NCI-H2029 treated with DMSO at 0.1 percent for 48 hours (cell line): Measurements from ENCODE around the gene HMCN2.

Source experiments
- DNase-seq: peaks from one replicate; lab custom pipeline; 2025; lab: John Stamatoyannopoulos, UW

HMCN2 gene

DNA sequence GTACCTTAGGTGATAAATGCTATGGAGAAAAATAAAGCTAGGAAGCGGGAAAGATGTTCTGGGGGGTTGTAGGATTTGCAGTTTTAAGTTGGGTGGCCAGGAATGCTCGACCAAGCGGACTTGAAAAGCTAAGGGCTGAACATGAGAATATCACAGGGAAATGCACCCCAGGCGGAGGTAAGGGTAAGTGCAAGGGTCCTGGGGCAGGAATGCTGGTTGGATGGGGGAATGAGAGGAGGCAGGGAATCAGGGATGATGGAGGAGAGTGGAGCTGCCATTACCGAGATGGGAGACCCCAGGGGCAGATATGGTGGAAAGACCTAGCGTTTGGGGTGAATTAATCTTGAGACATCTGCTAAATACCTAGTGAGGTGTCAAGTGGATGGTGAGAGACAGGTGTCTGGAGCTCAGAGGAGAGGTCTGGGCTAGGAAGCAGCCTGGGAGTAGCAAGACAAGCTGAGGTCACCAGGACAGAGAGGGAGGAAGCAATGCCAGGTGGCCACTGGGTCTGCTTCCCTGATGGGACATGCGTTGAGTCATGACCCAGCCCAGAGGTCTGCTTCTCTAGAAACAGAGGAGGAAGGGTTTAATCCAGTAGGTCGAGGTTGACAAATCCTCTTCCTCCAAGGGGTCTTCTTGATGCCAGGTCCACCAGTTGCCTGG is 101.5 kb downstream of the HMCN2 start:
- DNase-seq: no peak

DNA sequence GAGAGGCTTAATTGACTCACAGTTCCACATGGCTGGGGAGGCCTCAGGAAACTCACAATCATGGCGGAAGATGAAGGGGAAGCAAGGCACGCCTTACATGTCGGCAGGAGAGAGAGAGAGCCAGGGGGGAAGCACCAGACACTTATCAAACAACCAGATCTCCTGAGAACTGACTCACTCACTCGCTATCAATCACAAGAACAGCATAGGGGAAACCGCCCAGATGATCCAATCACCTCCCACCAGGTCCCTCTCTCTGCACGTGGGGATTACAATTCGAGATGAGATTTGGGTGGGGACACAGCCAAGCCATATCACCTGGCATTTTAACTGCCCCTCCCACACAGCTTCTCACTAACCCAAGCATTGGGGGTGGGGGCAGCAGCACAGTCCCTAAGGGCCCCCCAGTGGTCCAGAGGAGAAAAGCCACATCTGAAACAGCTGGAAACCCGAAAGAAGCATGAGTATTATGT is 103.1 kb downstream of the HMCN2 start:
- DNase-seq: no peak

DNA sequence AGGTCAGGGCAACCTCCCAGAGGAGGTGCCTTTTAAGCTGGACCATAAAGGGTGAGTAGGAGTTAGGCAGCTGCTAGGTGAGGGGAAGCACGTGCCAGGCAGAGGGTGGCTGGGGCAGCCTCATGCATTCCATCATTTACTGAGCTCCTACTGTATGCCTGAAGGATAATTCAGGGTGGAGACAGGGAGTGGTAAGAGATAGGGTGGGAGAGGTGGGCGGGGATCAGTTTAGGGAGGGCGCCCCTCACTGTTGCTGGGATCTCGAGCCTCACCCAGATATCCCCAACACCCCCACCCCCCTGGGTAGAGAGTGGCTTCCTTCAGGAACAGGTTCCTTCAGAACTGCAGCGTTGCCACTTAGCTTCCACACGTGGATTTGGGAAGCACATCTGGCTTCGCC is 104.7 kb downstream of the HMCN2 start:
- DNase-seq: no peak

DNA sequence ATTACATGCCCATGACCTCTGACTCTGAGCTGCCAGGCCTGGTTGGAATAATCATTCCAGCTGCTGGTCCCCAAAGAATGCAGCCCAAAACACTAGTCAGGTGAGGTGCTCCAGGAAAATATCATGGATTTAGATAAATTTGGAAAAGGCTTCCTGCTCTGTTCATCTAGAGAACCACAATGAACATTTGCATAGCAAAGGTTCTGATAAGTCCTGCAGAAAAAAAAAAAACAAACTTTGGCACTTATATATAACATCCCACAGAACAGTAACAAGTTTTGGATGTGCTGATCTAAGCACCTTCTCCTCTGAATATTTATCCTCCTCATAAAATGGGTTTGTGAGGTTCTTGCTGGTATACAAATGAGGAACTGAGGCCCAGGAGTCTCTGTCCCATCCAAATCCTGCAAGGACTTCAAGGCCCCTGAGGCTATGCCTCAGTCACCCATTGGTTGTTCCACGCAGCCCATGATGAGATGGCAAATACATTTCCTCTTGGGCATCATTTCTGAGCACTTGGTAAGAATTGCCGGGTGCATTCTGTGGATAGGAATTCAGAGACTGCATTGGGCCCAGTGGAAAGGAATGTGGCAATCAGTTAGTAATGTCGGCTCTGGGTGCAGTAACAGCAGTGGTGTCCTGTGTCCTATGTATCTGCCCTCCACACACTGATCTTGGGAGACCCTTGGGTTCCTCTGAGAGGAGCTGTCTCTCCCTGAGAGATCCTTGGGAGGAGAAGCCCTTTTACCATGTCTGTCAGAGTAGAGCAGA is 105.8 kb downstream of the HMCN2 start:
- DNase-seq: no peak

DNA sequence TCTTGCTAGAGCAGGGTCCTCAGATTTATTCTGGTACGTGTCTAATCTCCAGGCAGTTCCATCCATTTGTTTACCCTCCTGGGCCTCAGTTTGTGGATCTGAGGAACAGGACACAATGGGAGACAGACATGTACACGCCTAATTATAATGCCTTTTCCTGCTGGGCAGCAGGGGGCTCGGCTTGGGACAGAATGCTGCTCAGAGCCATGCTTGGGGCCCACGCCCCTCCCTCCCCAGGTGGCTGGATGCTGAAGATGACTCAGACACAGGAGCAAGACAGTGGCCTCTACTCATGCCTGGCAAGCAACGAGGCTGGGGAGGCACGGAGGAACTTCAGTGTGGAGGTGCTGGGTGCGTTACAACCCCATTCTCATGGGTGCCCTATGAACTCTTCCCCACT is 106.5 kb downstream of the HMCN2 start:
- DNase-seq: no peak

DNA sequence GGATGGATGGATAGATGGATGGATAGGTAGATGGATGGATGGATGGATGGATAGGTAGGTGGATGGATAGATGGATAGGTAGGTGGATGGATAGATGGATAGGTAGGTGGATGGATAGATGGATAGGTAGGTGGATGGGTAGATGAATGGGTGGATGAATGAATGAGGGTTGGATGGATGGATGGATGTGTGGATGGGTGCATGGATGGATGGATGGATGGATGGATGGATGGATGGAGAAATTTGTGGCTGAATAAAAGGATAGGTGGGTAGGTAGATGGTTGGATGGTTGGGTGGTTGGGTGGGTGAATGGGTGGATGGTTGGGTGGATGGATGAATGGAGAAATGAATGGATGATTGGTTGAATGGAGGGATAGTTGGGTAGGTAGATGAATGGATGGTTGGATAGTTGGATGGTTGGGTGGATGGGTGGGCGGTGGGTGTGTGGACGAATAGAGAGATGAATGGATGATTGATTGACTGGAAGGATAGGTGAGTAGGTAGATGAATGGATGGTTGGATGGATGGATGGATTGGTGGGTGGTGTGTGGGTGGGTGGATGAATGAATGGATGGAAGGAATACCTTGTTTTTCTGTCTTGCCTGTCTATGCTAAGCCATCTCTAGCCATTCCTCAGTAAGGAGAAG is 108.2 kb downstream of the HMCN2 start:
- DNase-seq: no peak

DNA sequence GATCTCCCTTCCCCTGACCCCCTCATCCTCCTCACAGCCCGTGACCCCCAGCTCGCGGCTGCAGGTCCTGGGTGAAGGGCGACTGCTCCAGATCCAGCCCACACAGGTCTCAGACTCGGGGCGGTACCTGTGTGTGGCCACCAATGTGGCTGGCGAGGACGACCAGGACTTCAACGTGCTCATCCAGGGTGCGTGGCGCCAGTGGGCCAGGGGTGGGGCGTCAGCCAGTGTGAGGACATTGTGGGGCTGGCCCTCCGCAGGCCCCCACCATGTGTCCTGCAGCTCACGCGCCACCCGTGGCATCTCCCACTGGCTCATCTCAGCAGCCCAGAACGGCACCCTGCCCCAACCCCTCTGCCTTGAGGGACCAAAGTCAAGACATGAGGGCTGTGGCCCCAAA is 112.1 kb downstream of the HMCN2 start:
- no peak for DNase-seq

DNA sequence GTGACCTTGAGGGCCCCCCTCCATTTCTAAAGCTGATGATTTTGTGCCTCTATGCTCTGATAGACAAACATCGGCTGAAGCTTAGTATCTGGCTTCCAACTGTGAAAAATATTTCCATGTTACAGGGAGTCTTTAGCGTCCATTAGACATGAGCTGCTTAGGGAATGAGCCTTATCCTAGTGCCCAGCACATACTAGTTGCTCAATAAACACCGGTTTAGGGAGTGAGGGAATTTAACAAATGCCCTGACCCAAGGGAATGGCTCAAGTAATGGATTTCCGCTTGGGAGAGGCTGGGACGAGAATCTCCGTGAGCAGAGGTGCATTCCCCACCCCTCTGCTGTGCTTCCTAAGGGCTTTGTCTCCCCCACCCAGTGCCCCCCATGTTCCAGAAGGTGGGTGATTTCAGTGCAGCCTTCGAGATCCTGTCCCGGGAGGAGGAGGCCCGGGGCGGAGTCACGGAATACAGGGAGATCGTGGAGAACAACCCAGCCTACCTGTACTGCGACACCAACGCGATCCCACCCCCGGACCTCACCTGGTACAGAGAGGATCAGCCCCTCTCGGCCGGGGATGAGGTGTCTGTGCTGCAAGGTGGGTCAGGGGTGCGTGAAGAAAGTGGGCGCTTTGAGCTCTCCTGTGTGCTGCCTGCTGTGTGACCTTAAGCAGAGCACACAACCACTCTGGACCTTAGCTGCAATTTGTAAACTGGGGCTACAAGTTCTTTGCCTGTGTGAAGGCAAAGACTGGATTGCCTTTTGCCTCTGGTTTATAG is 113.5 kb downstream of the HMCN2 start:
- DNase-seq: no peak

DNA sequence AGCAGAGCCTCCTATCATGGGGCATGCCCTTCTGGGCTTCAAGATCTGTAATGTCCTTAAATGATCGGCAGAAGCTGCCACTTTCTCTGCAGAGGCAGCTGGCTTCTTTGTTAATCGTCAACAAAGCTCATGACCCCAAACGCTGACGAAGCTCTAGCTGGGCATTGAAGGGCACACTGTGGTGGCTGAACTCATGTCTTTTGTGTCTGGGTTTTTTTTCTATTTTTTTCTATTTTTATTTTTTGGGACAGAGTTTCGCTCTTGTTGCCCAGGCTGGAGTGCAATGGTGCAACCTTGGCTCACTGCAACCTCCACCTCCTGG is 114.0 kb downstream of the HMCN2 start:
- no peak for DNase-seq

DNA sequence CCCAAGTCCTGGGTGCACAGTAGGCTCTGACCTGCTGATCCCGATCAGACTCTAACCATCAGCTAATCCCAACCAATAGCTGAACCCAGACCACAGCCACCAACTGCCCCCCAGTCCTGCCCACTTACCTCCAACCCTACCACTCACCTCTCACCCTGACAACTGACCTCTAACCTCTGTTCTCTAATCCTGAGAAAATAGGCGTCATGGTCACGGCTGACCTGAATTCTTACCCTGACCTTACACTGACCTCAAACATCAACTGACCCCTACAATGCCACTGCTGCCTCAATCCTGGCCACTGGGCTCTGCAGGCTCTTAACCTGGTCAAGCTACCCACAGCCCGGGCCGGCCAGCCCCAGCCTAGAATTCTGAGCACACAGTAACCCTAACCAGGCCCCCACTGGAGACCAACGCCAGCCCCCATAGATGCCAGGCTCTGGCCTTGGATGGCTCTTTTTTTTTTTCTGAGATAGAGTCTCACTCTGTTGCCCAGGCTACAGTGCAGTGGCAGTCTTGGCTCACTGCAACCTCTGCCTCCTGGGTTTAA is 115.4 kb downstream of the HMCN2 start:
- no peak for DNase-seq

DNA sequence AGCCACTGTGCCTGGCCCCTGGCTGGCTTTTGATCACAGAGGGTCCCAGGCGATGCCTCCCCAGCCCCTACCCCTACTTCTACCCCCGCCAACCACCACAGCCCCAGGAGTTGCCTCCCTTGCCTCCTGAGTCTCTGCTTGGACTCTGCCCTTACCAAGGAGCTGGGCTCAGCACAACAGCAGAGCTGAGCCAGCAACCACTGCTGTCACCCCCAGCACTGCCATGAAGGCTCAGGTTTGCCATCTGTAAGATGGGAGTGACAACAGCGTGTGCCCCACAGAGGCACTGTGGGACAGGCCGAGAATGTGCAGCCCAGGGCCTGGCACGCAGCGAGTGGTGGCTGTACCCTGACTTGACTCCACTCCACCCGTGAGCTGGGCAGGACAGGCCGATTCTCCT is 116.1 kb downstream of the HMCN2 start:
- no peak for DNase-seq

DNA sequence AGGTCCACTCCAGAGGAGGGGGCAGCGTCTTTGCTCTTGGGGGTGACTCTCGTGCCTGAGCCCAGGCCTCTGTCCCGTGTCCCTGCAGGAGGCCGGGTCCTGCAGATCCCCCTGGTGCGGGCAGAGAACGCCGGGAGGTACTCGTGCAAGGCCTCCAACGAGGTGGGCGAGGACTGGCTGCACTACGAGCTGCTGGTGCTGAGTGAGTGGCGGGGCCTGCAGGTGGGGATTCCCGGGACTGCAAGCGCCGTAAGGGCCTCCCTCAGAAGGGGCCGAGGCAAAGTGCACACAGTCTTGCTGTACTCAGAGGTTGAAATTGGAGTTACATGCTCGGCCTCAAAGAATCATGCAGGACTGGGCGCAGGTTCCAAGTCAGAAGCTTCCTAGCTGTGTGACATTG is 116.5 kb downstream of the HMCN2 start:
- DNase-seq: no peak

DNA sequence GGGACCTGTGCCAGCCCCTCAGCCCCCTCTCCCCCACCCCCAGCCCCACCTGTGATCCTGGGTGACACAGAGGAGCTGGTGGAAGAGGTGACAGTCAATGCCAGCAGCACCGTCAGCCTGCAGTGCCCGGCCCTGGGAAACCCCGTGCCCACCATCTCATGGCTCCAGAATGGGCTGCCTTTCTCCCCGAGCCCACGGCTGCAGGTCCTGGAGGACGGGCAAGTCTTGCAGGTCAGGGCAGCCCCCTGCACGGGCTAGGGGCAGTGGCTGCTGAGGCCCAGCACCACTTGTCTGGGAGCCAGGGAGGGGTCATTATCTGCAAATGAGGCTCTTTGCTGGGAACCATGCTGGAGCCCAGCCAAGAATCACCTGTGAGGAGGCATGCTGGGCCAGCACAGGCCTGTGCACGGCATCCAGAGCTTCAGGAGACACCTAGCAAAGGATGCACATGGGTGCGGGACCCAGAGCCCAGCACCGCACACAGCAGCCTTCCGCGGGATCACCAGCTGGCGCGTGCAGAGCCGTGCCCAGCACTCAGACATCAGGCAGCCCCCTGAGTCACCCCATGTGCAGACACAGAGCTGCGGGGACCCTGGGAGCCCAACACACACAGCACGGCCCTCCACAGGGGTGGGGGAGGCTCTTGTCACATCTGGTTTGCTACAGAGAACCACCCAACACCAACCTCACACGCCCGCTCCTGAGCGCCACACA is 117.2 kb downstream of the HMCN2 start:
- DNase-seq: no peak

DNA sequence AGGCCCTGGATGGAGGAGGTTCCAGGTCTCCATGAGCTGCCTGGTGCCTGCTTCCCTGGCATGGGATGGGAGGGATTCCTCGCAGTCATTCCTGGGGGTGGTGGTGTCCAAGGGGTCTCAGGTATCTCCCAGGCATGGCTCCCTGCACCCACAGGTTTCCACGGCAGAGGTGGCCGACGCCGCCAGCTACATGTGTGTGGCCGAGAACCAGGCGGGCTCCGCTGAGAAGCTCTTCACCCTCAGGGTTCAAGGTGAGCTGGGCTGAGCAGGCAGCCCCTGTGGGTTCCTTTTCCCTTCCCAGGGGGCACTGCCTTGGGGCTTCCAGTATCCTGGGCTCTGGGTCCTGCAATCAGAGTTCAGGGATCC is 117.8 kb downstream of the HMCN2 start:
- DNase-seq: no peak

DNA sequence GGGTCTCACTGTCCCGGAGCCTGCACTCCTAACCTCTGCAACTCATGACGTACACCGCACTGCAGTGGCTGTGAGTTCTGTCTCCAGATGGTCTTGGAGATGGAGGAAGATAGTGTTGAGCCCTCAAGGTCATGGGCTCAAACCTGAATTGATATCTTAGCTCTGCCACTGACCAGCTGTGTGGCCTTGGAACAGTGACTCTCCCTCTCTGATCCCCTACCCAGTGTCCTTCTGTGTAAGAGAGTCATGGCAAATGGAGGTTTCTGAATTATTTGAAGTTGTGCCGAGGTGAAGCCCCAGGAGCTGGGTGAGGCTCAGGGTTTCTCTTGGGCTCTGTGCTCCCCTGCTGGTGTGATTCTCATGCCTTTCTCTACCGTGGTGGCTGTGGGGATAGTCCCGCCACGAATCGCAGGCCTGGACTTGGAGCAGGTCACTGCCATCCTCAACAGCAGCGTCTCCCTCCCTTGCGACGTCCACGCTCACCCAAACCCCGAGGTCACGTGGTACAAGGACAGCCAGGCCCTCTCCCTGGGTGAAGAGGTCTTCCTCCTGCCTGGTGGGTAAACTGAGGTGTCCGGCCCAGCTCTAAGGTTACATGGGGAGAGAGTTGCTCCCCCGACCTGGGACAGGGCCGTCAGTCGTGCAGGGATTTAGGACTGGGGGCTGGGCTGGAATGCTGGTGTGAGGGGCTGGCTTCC is 118.6 kb downstream of the HMCN2 start:
- DNase-seq: no peak

DNA sequence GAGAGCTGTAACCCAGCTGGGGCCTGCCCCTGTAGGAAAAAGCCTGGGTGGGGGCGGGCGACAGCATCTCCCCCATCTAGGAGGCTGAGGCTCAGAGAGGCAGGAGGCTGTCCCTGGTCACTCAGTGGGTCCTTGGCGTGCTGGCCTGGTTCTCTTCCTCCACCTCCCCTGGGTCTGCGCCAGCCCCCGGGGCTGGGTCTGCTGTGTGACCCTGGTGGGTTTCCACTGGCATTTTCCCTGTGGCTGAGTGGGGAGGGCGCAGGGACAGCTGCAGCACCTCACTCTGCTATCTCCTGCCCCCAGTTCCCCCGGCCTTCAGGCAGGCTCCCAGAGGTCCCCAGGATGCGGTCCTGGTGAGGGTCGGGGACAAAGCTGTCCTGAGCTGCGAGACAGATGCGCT is 119.7 kb downstream of the HMCN2 start:
- DNase-seq: no peak

DNA sequence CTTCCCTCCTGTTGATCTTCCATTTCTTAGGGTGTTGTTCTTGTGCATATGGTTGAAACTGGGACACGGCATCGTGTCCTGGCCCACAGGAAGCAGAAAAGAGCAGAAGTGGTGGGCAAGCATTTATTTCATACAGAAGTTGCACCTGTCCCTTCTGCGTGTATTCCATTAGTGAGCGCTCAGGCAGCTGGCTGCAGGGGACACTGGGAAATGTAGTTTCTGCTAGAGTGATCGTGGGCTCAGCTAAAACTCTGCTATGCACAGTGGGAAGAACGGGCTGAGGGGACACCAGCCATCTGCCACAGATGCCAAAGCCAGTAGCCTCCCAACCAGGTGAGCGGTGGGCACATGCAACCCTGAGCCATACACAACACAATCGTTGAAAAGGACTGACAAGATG is 121.8 kb downstream of the HMCN2 start:
- DNase-seq: no peak

DNA sequence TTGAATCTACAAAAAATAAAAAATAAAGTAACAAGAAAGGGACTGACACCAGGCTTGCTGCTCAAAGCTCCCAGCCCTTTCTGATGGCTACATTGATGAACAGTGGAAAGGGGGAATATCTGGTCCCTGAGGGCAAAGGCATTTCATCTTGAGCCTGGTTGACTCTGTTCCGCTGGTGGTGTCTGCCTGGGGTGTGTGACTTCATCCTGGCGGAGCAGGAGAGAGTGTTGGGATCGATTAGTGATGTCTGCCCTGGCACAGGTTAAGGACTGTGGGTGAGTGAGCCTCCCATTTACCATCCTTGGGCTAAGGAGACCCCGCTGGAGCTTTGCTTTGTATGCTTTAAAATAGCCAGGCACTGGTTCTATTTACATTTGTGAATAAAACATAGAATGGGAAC is 122.3 kb downstream of the HMCN2 start:
- DNase-seq: no peak

DNA sequence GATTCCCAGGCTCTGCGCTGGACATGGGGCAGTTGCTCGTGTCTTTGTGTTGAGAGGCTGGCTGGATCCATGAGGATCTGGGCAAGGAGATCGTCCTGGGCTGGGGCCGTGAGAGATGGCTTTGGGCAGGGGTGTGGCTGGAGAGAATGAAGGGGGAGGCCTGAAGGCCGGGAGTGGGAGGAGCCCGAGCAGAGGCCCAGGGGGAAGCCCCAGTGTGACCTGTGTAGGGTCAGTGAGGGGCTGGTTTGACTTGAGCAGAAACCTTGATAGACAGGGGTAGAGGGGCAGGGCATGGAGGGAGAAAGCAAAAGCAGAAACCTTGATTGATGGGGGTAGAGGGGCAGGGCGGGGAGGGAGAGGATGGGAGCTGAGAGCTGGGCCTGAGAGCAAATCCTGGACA is 124.8 kb downstream of the HMCN2 start:
- no peak for DNase-seq

DNA sequence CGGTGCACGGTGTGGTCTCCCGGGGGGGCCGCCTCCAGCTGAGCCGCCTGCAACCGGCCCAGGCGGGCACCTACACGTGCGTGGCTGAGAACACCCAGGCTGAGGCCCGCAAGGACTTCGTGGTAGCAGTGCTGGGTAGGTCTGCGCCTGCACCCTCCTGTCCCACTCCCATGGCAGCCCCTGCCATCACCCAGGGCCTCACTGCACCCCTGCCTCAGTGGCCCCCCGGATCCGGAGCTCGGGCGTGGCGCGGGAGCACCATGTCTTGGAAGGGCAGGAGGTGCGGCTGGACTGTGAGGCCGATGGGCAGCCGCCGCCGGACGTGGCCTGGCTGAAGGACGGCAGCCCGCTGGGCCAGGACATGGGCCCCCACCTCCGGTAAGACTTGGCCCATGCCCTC is 125.4 kb downstream of the HMCN2 start:
- DNase-seq: no peak

DNA sequence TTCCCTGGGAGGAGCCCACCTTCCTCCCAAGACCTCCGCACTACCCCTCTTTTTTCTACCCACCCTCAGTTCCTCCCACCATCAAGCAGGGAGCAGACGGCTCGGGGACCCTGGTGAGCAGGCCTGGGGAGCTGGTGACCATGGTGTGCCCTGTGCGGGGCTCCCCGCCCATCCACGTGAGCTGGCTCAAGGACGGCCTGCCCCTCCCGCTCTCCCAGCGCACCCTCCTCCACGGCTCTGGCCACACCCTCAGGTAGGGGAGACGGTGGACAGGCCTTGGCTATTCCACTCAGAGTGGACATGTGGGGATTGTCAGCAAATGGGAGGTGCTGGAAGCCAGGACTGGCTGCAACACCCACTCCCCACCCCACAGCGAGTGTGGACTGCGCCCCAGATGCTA is 126.3 kb downstream of the HMCN2 start:
- no peak for DNase-seq
